ENCODE results near the gene NPHS1.

GRCh38 chr19:35805526-35806102, 46.7 kb downstream of the NPHS1 start:
- TF ChIP-seq EZH2phosphoT487 (IDR thresholded peaks at IDR 0.05; ENCODE audit: borderline replicate concordance) (no peak), CTCF (conservative IDR thresholded peaks at IDR 0.05; ENCODE audit: low read length) (no peak)

All from Loucy (cell line).